Esophagus muscularis mucosa (tissue), 4 donors: ENCODE data around the gene CYP19A1. TPM values are rescaled to one million over a fixed set of nuclear protein-coding genes. Genes with fewer than 3 reads are reported as not detected.

Experiments used
- DNase-seq: peaks from one replicate; pipeline ENCODE4 v3.0.0-alpha.2; 2017; ENCODE audit errors: extremely low spot score
- H3K27ac ChIP-seq, 4 donors: fragments of 200-600 bp; sonication (generic); replicated peaks in 1 of 4; 1 replicate in 3 of 4; 2 replicates in 1 of 4; pipeline ENCODE4 v1.5.1; 2016 to 2019; ENCODE audit warnings: mild to moderate bottlenecking in 1 of 4
- H3K27me3 ChIP-seq, 4 donors: fragments of 200-600 bp; sonication (generic); one replicate each; pipeline versions ENCODE4 v1.5.1 to v1.6.0; 2016 to 2019
- H3K36me3 ChIP-seq, 4 donors: fragments of 200-600 bp; sonication (generic); one replicate each; pipeline ENCODE4 v1.5.1; 2016 to 2019
- H3K4me1 ChIP-seq, 4 donors: fragments of 200-600 bp; sonication (generic); one replicate each; pipeline ENCODE4 v1.5.1; 2016 to 2019
- H3K4me3 ChIP-seq, 4 donors: fragments of 200-600 bp; sonication (generic); 1 replicate in 2 of 4; 2 replicates in 2 of 4; pipeline ENCODE4 v1.5.1; 2016 to 2019; ENCODE audit warnings: mild to moderate bottlenecking in 4 of 4, moderate library complexity in 1 of 4
- H3K9me3 ChIP-seq, 4 donors: fragments of 200-600 bp; sonication (generic); 1 replicate in 3 of 4; 2 replicates in 1 of 4; pipeline ENCODE4 v1.5.1; 2016 to 2019
- CTCF ChIP-seq, 3 experiments: fragments of 200-600 bp in 2 of 3; fragments of 450-650 bp in 1 of 3; sonication (generic) in 2 of 3; IDR thresholded peaks; one replicate each; pipeline ENCODE4 v1.5.1; 2017 to 2019; ENCODE audit warnings: antibody characterized with exemption in 3 of 3, mild to moderate bottlenecking in 2 of 3, moderate library complexity in 1 of 3
- EP300 ChIP-seq: sonication (generic); formaldehyde crosslinking; IDR thresholded peaks from one replicate; pipeline ENCODE4 v1.6.1; 2017; ENCODE audit warnings: antibody characterized with exemption
- POLR2A ChIP-seq: fragments of 450-650 bp; IDR thresholded peaks from one replicate; pipeline ENCODE4 v1.6.1; 2017; ENCODE audit warnings: antibody characterized with exemption, moderate library complexity, mild to moderate bottlenecking, low read depth
- POLR2AphosphoS5 ChIP-seq, 2 donors: sonication (generic); formaldehyde crosslinking; IDR thresholded peaks; one replicate each; pipeline ENCODE4 v1.6.1; 2017; ENCODE audit warnings: antibody characterized with exemption in 2 of 2
- WGBS: methylation state at CpG from one replicate; pipeline ENCODE4 v1.1.5; 2018; 5-methylcytosine and 5-hydroxymethylcytosine counted together
- intact Hi-C: fragments of 100-400 bp; cut with DNase I; formaldehyde crosslinking; loops from one replicate; pipeline ENCODE4 v1.15.1; 2023
- total RNA-seq, 4 donors: library from RNA; depleted of rRNA; stranded (reverse); fragments of >200 nt; gene quantifications; one replicate each; pipeline versions ENCODE4 v1.1.0 to v1.2.1, GENCODE V29; 2016

The CYP19A1 gene
- total RNA-seq, 4 donors from 2014 or later, result 1.5 to 3.5 (median 2.1) TPM; not detected in 1

GRCh38 chr15:51348688-51349087 lies 10.3 kb upstream of the CYP19A1 start:
- no peak overlapping the region for H3K4me3 ChIP-seq
- DNase-seq, result no peak
- no peaks in the 10 kb centered on the region for H3K36me3 ChIP-seq
- 66% methylated on average over 5 of the region's 5 CpGs for WGBS
- intact Hi-C loops, result no loop called here
- H3K27me3 ChIP-seq, result no peaks in the 10 kb centered on the region
- TF ChIP-seq POLR2AphosphoS5 (IDR thresholded peaks at IDR 0.05) (no peak), EP300 (no peak), POLR2A (no peak), CTCF (IDR thresholded peaks at IDR 0.05) (no peak)
- H3K9me3 ChIP-seq, result no peaks in the 10 kb centered on the region
- H3K27ac ChIP-seq, result peak overlapping the region in 3 of 4 donors; percentile 11 to 48 (median 34)
- peaks cover 15 to 24% (median 17%) of the 10 kb centered on the region in 4 donors for H3K4me1 ChIP-seq

- no peak for DNase-seq
- Histone ChIP-seq H3K36me3 (no peaks in the 10 kb centered on the region), H3K4me3 (no peak overlapping the region), H3K27me3 (peaks cover 0 to 16% (median 0%) of the 10 kb centered on the region in 4 donors), H3K9me3 (no peaks in the 10 kb centered on the region), H3K27ac (no peak overlapping the region), H3K4me1 (peaks cover 26 to 40% (median 33%) of the 10 kb centered on the region in 4 donors)
- TF ChIP-seq EP300 (no peak), CTCF (IDR thresholded peaks at IDR 0.05) (no peak), POLR2AphosphoS5 (IDR thresholded peaks at IDR 0.05) (no peak), POLR2A (no peak)
- intact Hi-C loops, result no loop called here
- 68% methylated on average over 3 of the region's 3 CpGs for WGBS
Measured at GRCh38 chr15:51346136-51346535, 7.7 kb upstream of the CYP19A1 start.

- Histone ChIP-seq H3K27ac (no peak overlapping the region), H3K4me3 (no peak overlapping the region), H3K36me3 (no peaks in the 10 kb centered on the region), H3K9me3 (no peaks in the 10 kb centered on the region), H3K27me3 (peaks cover 0 to 18% (median 0%) of the 10 kb centered on the region in 4 donors), H3K4me1 (peaks cover 12 to 23% (median 20%) of the 10 kb centered on the region in 4 donors)
- TF ChIP-seq POLR2AphosphoS5 (IDR thresholded peaks at IDR 0.05) (no peak), POLR2A (no peak), EP300 (no peak), CTCF (IDR thresholded peaks at IDR 0.05) (no peak)
- intact Hi-C loops, result no loop called here
- WGBS, result over 99% methylated on average over 4 of the region's 4 CpGs
- no peak for DNase-seq
Measured at GRCh38 chr15:51343466-51343865, 5.1 kb upstream of the CYP19A1 start.

GRCh38 chr15:51342227-51342999 lies 4.0 kb upstream of the CYP19A1 start:
- H3K9me3 ChIP-seq, result no peaks in the 10 kb centered on the region
- H3K27ac ChIP-seq, result peak overlapping the region; percentile 37 to 69 (median 56)
- no peaks in the 10 kb centered on the region for H3K36me3 ChIP-seq
- 74% methylated on average over 16 of the region's 16 CpGs for WGBS
- H3K27me3 ChIP-seq, result peaks cover 0 to 18% (median 0%) of the 10 kb centered on the region in 4 donors
- H3K4me3 ChIP-seq, result peak overlapping the region; percentile 53 to 61 (median 57)
- DNase-seq, result no peak
- peaks cover 12 to 26% (median 22%) of the 10 kb centered on the region in 4 donors for H3K4me1 ChIP-seq
- intact Hi-C loops, result no loop called here
- no peak for TF ChIP-seq EP300
- TF ChIP-seq CTCF (IDR thresholded peaks at IDR 0.05), result no peak
- TF ChIP-seq POLR2A, result no peak
- no peak for TF ChIP-seq POLR2AphosphoS5 (IDR thresholded peaks at IDR 0.05)
